ENCODE results near the gene SNIP1.
"Not testable (repeated sequence)": the region's sequence is repeated elsewhere in the genome, so short reads cannot be mapped to it uniquely, and the experiment has no call there.

Gene SNIP1

GRCh38 chr1:37540036-37540785 is 13.9 kb downstream of the SNIP1 start:
- Mint-ChIP-seq H3K4me3 (no peak overlapping the region), H3K27me3 (no peaks in the 10 kb centered on the region), H3K36me3 (peaks cover 40 to 49% of the 10 kb centered on the region in 2 donors), H3K27ac (peak overlapping the region; percentile 72), H3K9me3 (no peaks in the 10 kb centered on the region), H3K4me1 (peaks cover 3 to 7% of the 10 kb centered on the region in 2 donors)
- no peak for DNase-seq
- no peak for ATAC-seq (replicated peaks)

- H3K4me1 Mint-ChIP-seq; DNase-seq; ATAC-seq (replicated peaks); H3K9me3 Mint-ChIP-seq; H3K4me3 Mint-ChIP-seq; H3K27me3 Mint-ChIP-seq; H3K27ac Mint-ChIP-seq: not testable (repeated sequence)
- peaks cover 41 to 49% of the 10 kb centered on the region in 2 donors for H3K36me3 Mint-ChIP-seq
These were observed 14.9 kb downstream of the SNIP1 start for GRCh38 chr1:37539154-37539553.

- Mint-ChIP-seq H3K4me1 (no peaks in the 10 kb centered on the region), H3K4me3 (no peak overlapping the region), H3K27ac (no peak overlapping the region), H3K36me3 (peaks cover 35 to 49% of the 10 kb centered on the region in 2 donors), H3K9me3 (no peaks in the 10 kb centered on the region), H3K27me3 (no peaks in the 10 kb centered on the region)
- DNase-seq (no peak), ATAC-seq (replicated peaks) (no peak)
These were observed 16.7 kb downstream of the SNIP1 start for GRCh38 chr1:37537378-37537777.

- DNase-seq (no peak), ATAC-seq (replicated peaks) (no peak)
- Mint-ChIP-seq H3K9me3 (no peaks in the 10 kb centered on the region), H3K4me3 (no peak overlapping the region), H3K27ac (no peak overlapping the region), H3K36me3 (peaks cover 26 to 36% of the 10 kb centered on the region in 2 donors), H3K27me3 (no peaks in the 10 kb centered on the region), H3K4me1 (no peaks in the 10 kb centered on the region)
These were observed 20.6 kb downstream of the SNIP1 start for GRCh38 chr1:37533317-37534093.

- not testable (repeated sequence) for ATAC-seq (replicated peaks); H3K4me1 Mint-ChIP-seq; H3K4me3 Mint-ChIP-seq; H3K27me3 Mint-ChIP-seq; H3K27ac Mint-ChIP-seq; H3K9me3 Mint-ChIP-seq; DNase-seq
- peaks cover 19 to 27% of the 10 kb centered on the region in 2 donors for H3K36me3 Mint-ChIP-seq
These were observed 21.5 kb downstream of the SNIP1 start for GRCh38 chr1:37532418-37533156.

- not testable (repeated sequence) for H3K27ac Mint-ChIP-seq; DNase-seq; H3K4me3 Mint-ChIP-seq; ATAC-seq (replicated peaks); H3K9me3 Mint-ChIP-seq; H3K27me3 Mint-ChIP-seq; H3K4me1 Mint-ChIP-seq
- H3K36me3 Mint-ChIP-seq: peaks cover 8 to 16% of the 10 kb centered on the region in 2 donors
These were observed 24.2 kb downstream of the SNIP1 start for GRCh38 chr1:37529888-37530287.

GRCh38 chr1:37519613-37520012 is 34.5 kb downstream of the SNIP1 start:
- Mint-ChIP-seq H3K4me3 (peak overlapping the region in 1 of 2 donors; percentile 39), H3K36me3 (no peaks in the 10 kb centered on the region), H3K27ac (no peak overlapping the region), H3K27me3 (no peaks in the 10 kb centered on the region), H3K4me1 (peaks cover 15 to 19% of the 10 kb centered on the region in 2 donors), H3K9me3 (no peaks in the 10 kb centered on the region)
- DNase-seq (no peak), ATAC-seq (replicated peaks) (peak; percentile 11 to 13)

GRCh38 chr1:37518929-37519328 is 35.2 kb downstream of the SNIP1 start:
- H3K4me1 Mint-ChIP-seq: peaks cover 17 to 21% of the 10 kb centered on the region in 2 donors
- not testable (repeated sequence) for ATAC-seq (replicated peaks); H3K4me3 Mint-ChIP-seq; H3K27me3 Mint-ChIP-seq; DNase-seq; H3K9me3 Mint-ChIP-seq; H3K27ac Mint-ChIP-seq; H3K36me3 Mint-ChIP-seq

- ATAC-seq (replicated peaks); H3K27ac Mint-ChIP-seq; H3K4me3 Mint-ChIP-seq; H3K9me3 Mint-ChIP-seq; H3K27me3 Mint-ChIP-seq; DNase-seq; H3K36me3 Mint-ChIP-seq: not testable (repeated sequence)
- peaks cover 22 to 28% of the 10 kb centered on the region in 2 donors for H3K4me1 Mint-ChIP-seq
These were observed 35.9 kb downstream of the SNIP1 start for GRCh38 chr1:37518241-37518640.

GRCh38 chr1:37517569-37517968 is 36.5 kb downstream of the SNIP1 start:
- Mint-ChIP-seq H3K4me3 (no peak overlapping the region), H3K36me3 (peaks cover 5 to 10% of the 10 kb centered on the region in 2 donors), H3K27ac (no peak overlapping the region), H3K27me3 (no peaks in the 10 kb centered on the region), H3K4me1 (peaks cover 24 to 34% of the 10 kb centered on the region in 2 donors), H3K9me3 (no peaks in the 10 kb centered on the region)
- ATAC-seq (replicated peaks) (no peak), DNase-seq (no peak)

GRCh38 chr1:37515185-37516034 is 38.7 kb downstream of the SNIP1 start:
- ATAC-seq (replicated peaks): no peak
- no peak for DNase-seq
- Mint-ChIP-seq H3K4me3 (peak overlapping the region; percentile 89 to 99), H3K27ac (peak overlapping the region; percentile 97), H3K4me1 (peaks cover 30 to 48% of the 10 kb centered on the region in 2 donors), H3K36me3 (peaks cover 16 to 19% of the 10 kb centered on the region in 2 donors), H3K27me3 (no peaks in the 10 kb centered on the region), H3K9me3 (no peaks in the 10 kb centered on the region)

- Mint-ChIP-seq H3K4me1 (peaks cover 27 to 53% of the 10 kb centered on the region in 2 donors), H3K4me3 (peak within 1 kb of the TSS; percentile 95 to 99), H3K36me3 (peaks cover 16 to 19% of the 10 kb centered on the region in 2 donors), H3K27ac (peak within 1 kb of the TSS; percentile 97), H3K27me3 (no peaks in the 10 kb centered on the region), H3K9me3 (no peaks in the 10 kb centered on the region)
- ATAC-seq (replicated peaks) (peak; percentile 96), DNase-seq (peak; percentile 80)
These were observed 39.5 kb downstream of the SNIP1 start, which contains the start of gene MEAF6 for GRCh38 chr1:37514350-37515184. Gene MEAF6, minus strand, starts transcription at chr1:37514766. Its CDS starts 20 bp downstream, at chr1:37514746.
